Nucleus accumbens (tissue), 56 donors: ENCODE results near the gene SLC9A2.
A peak's percentile ranks its signal among the peaks of the same experiment; 100 is the strongest.

ENCODE experiments used
- DNase-seq, 56 donors: peaks; one replicate each; lab custom pipeline; 2025; lab: John Stamatoyannopoulos, UW

Gene SLC9A2

DNA sequence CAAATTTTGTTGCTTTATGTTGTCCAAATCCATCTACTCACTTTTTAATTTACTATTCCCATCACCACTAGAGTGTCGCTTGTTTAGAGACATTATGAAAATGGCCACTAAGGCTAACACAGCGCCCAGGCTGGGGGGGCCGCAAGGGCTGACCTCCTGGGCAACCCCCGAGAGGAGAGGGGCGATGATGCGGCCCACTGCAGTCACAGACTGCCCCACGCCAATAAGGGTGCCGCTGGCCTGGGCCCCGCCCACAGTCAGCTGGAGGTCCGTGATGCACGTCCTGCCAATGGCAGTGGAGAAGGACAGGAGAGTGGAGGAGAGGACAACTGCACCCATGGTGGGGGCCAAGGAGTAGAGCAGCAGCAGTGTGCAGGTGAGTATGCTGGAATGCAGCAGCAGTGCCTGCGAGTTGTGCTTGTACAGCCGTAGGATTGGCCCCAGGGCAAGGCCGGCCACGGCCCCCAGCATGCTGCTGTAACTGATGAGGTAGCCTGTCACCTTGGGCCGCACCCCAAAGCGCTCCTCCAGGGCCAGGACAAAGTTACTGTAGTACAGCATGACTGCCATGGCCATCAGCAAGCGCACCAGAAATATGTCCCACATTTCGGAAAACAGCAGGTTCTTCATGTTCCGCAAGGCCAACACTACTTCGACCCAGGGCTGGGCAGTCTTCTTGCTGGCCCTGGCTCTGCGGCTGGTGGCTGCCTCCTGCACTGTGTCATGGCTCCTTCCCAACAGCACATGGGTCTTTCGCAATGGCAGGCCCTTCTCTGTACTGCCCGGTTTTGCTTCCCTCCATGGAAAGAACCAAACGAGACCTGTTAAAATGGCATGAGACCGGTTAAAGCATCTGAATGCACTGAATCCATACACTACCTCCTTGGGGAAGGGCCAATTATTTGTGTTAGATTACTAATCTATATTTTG lies 99.3 kb downstream of the SLC9A2 start:
- no peak for DNase-seq

GRCh38 chr2:102724016-102724490 lies 104.7 kb downstream of the SLC9A2 start:
- no peak for DNase-seq

GRCh38 chr2:102724553-102724952 lies 105.2 kb downstream of the SLC9A2 start:
- DNase-seq: peak in 19 of 56 donors; percentile 6 to 69 (median 38)

- no peak for DNase-seq
These were observed 107.1 kb downstream of the SLC9A2 start for GRCh38 chr2:102726128-102727087.

GRCh38 chr2:102735416-102736109 lies 116.2 kb downstream of the SLC9A2 start:
- peak in 22 of 56 donors; percentile 6 to 61 (median 30) for DNase-seq

GRCh38 chr2:102736110-102736409 lies 116.7 kb downstream of the SLC9A2 start:
- peak in 7 of 56 donors; percentile 21 to 61 (median 38) for DNase-seq

GRCh38 chr2:102736410-102737409 lies 117.4 kb downstream of the SLC9A2 start:
- DNase-seq: peak in 51 of 56 donors; percentile 17 to 82 (median 52)

DNA sequence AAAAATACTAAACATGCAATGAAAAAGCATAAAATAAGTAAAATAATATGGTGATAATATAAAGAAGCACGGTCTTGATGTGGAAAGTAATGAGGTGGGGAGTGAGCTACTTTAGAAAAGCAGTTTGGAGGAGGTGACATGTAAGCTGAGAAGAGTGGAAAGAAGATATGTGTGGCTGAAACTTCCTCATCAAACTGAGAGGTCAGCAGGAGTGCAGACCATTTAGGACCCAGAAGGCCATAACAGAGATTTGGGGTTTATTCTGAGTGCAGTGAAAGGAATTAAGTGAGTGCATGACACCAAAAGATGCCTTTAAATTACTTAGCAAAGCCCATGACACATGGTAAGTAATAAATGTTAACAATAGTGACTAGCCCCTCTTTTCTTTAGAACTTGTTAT lies 118.1 kb downstream of the SLC9A2 start:
- no peak for DNase-seq

DNA sequence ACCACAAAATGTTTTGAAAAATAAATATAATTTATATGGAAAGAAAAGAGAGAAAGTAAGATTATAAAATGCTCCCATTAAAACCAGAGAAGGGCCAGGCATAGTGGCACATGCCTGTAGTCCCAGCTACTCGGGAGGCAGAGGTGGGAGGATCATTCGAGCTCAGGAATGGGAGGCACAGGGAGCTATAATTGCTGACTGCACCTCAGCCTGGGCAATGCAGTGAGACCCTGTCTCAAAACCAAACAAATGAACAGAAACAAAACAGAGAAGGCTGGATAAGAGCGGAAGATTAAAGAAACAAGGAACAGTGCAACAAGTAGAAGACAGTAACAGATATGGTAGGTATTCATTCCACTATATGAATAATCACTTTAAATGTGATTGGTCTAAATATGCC lies 123.9 kb downstream of the SLC9A2 start:
- no peak for DNase-seq

GRCh38 chr2:102748107-102748506 lies 128.8 kb downstream of the SLC9A2 start:
- no peak for DNase-seq

DNA sequence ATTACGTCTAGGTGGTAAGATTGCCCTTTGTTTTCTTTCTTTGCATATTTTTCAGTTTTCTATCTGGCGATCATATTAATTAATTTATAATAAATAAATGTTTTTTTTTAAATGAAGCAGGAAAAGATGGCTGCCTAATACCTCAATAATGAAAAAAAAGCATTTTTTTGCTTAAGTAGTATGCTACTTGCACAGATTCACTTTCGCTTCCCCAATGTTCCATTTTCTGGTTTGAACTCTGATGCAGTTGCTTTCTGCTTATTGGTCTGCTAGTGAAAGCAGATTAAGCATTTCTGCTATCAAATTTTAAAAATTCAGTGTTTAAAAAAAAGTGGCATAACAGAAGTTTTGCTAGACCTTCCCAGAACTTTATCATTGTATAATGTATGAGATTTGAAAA lies 130.6 kb downstream of the SLC9A2 start:
- DNase-seq: no peak

GRCh38 chr2:102753563-102754159 lies 134.3 kb downstream of the SLC9A2 start:
- peak in 6 of 56 donors; percentile 0 to 27 (median 3) for DNase-seq

- no peak for DNase-seq
These were observed 135.2 kb downstream of the SLC9A2 start for GRCh38 chr2:102754456-102755145.

- DNase-seq: no peak
These were observed 135.9 kb downstream of the SLC9A2 start for GRCh38 chr2:102755284-102755683.

DNA sequence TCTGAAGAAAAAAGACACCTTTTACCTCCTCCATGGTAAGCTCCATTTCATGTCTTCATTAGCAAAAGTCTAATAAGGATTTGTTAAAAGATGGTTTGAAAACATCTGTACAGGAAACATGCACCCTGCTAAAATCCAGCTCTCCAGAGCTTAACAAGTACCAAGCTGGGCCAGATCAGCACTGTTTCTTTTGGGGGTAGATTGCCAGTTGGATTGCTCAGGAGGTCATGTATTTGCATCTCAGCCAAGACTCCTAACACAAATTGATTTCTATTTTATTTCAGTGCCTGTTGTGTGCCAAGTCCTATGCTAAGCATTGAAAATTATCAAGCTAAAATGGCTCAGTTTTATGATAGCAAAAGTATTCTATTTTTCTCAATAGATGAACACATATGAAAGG lies 139.1 kb downstream of the SLC9A2 start:
- DNase-seq: no peak
